HepG2 (cell line): Measurements from ENCODE around the gene TMEM39B. TPM values are rescaled to one million over a fixed set of nuclear protein-coding genes. Genes with fewer than 3 reads are reported as not detected.
A peak's percentile ranks its signal among the peaks of the same experiment; 100 is the strongest.

Experiments used
- ARID4A ChIP-seq: sonication (generic); formaldehyde crosslinking; IDR thresholded peaks from 2 replicates; pipeline ENCODE4 v1.5.0; 2020; ENCODE audit warnings: mild to moderate bottlenecking, missing genetic modification reagents, borderline replicate concordance
- DMAP1 ChIP-seq: IDR thresholded peaks from 2 replicates; pipeline ENCODE4 v1.6.1; 2016
- HCFC1 ChIP-seq: fragments of 150-350 bp; IDR thresholded peaks from 2 replicates; pipeline ENCODE4 v1.6.1; 2014; ENCODE audit warnings: low read depth, low read length
- HNF1B ChIP-seq: sonication (generic); formaldehyde crosslinking; IDR thresholded peaks from 2 replicates; pipeline ENCODE4 v1.5.1; 2020; ENCODE audit warnings: mild to moderate bottlenecking, moderate library complexity, missing genetic modification reagents
- NFYB ChIP-seq: sonication (generic); formaldehyde crosslinking; IDR thresholded peaks from 2 replicates; pipeline ENCODE4 v1.4.0; 2020; ENCODE audit warnings: missing genetic modification reagents
- NFYC ChIP-seq: IDR thresholded peaks from 2 replicates; pipeline ENCODE4 v1.6.1; 2016; ENCODE audit warnings: missing genetic modification reagents, missing compliant biosample characterization
- PAX8 ChIP-seq: sonication (generic); formaldehyde crosslinking; IDR thresholded peaks from 2 replicates; pipeline ENCODE4 v1.8.0; 2022; ENCODE audit warnings: mild to moderate bottlenecking, missing genetic modification reagents, borderline replicate concordance
- POLR2AphosphoS5 ChIP-seq: IDR thresholded peaks from 2 replicates; pipeline ENCODE4 v1.6.1; 2012; ENCODE audit warnings: low read depth, low read length
- REL ChIP-seq: sonication (generic); formaldehyde crosslinking; conservative IDR thresholded peaks from 2 replicates; pipeline ENCODE4 v1.8.0; 2022; ENCODE audit warnings: mild to moderate bottlenecking, missing genetic modification reagents, moderate library complexity
- TEF ChIP-seq: sonication (generic); formaldehyde crosslinking; IDR thresholded peaks from 2 replicates; pipeline ENCODE4 v1.5.0; 2020; ENCODE audit warnings: missing genetic modification reagents
- ZBTB2 ChIP-seq: sonication (generic); formaldehyde crosslinking; IDR thresholded peaks from 2 replicates; pipeline ENCODE4 v1.8.0; 2022; ENCODE audit warnings: low read depth, missing genetic modification reagents
- ZBTB7B ChIP-seq: sonication (generic); formaldehyde crosslinking; IDR thresholded peaks from 2 replicates; pipeline ENCODE4 v1.4.0; 2020; ENCODE audit warnings: missing genetic modification reagents
- ZNF17 ChIP-seq: sonication (generic); formaldehyde crosslinking; IDR thresholded peaks from 2 replicates; pipeline ENCODE4 v1.5.0; 2020; ENCODE audit warnings: mild to moderate bottlenecking, missing genetic modification reagents
- ZNF275 ChIP-seq: sonication (generic); formaldehyde crosslinking; IDR thresholded peaks from 2 replicates; pipeline ENCODE4 v1.8.0; 2022; ENCODE audit warnings: missing genetic modification reagents, mild to moderate bottlenecking, inconsistent platforms, borderline replicate concordance
- ZNF512B ChIP-seq: sonication (generic); formaldehyde crosslinking; IDR thresholded peaks from 2 replicates; pipeline ENCODE4 v1.5.1; 2020; ENCODE audit warnings: missing genetic modification reagents, mild to moderate bottlenecking, borderline replicate concordance
- ZNF768 ChIP-seq: sonication (generic); formaldehyde crosslinking; IDR thresholded peaks from 2 replicates; pipeline ENCODE4 v1.4.0; 2020; ENCODE audit warnings: missing genetic modification reagents
- ZNF883 ChIP-seq: sonication (generic); formaldehyde crosslinking; IDR thresholded peaks from 2 replicates; pipeline ENCODE4 v1.5.1; 2020; ENCODE audit warnings: mild to moderate bottlenecking, missing genetic modification reagents; ENCODE audit errors: not compliant biosample characterization
- polyA plus RNA-seq, 8 experiments: library from polyadenylated mRNA; depleted of rRNA in 3 of 8; stranded (reverse) in 7 of 8; unstranded in 1 of 8; fragments of >200 nt; fragmentation: Illumina TruSeq in 4 of 8; extraction: Trizol in 4 of 8; gene quantifications; 2 replicates each; pipeline versions ENCODE4 v1.2.1 to v1.2.3, GENCODE V29; 2011 to 2016; ENCODE audit warnings: low read depth in 4 of 8, missing spikeins in 1 of 8, mixed read lengths in 1 of 8; ENCODE audit not compliant: insufficient read depth in 1 of 8
- total RNA-seq, 5 experiments: library from RNA; depleted of rRNA; stranded (reverse); fragments of >200 nt; fragmentation: Illumina TruSeq; extraction: Trizol; gene quantifications; 2 replicates each; pipeline ENCODE4 v1.2.3, GENCODE V29; 2016; ENCODE audit warnings: low read depth in 1 of 5

The TMEM39B gene
- total and polyA plus RNA-seq, 2 of the 13 experiments (the other 11 are each of a cell fraction or from before 2014, with no cell fraction given) = 4.9 to 10.4 TPM

GRCh38 chr1:32072622-32073298 is at the start of gene TMEM39B (continued):
- TF ChIP-seq POLR2AphosphoS5 (no peak), ZNF275 (peak; percentile 79; the same call in 1 of the 2 replicates), ZBTB2 (CRISPR knock-in tag) (peak; percentile 88), ZNF768 (no peak; the same call in 1 of the 2 replicates), ZNF512B (CRISPR knock-in tag) (no peak), ZBTB7B (CRISPR knock-in tag) (no peak), PAX8 (CRISPR knock-in tag) (no peak), ZNF17 (CRISPR knock-in tag) (no peak), REL (CRISPR knock-in tag) (peak; percentile 68; the same call in 1 of the 2 replicates), ARID4A (peak; percentile 92), HCFC1 (no peak), ZNF883 (CRISPR knock-in tag) (peak; percentile 58), TEF (no peak), DMAP1 (CRISPR knock-in tag) (peak; percentile 67), HNF1B (CRISPR knock-in tag) (peak; percentile 72; the same call in 1 of the 2 replicates), NFYC (CRISPR knock-in tag) (no peak), NFYB (CRISPR knock-in tag) (no peak)
